Measurements from ENCODE around the gene PYCR2.

The PYCR2 gene

GRCh38 chr1:225870911-225871310 lies 53.1 kb downstream of the PYCR2 start:
- TF ChIP-seq, protein P1, sequence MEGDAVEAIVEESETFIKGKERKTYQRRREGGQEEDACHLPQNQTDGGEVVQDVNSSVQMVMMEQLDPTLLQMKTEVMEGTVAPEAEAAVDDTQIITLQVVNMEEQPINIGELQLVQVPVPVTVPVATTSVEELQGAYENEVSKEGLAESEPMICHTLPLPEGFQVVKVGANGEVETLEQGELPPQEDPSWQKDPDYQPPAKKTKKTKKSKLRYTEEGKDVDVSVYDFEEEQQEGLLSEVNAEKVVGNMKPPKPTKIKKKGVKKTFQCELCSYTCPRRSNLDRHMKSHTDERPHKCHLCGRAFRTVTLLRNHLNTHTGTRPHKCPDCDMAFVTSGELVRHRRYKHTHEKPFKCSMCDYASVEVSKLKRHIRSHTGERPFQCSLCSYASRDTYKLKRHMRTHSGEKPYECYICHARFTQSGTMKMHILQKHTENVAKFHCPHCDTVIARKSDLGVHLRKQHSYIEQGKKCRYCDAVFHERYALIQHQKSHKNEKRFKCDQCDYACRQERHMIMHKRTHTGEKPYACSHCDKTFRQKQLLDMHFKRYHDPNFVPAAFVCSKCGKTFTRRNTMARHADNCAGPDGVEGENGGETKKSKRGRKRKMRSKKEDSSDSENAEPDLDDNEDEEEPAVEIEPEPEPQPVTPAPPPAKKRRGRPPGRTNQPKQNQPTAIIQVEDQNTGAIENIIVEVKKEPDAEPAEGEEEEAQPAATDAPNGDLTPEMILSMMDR (IDR thresholded peaks at IDR 0.05; ENCODE audit: insufficient read depth, missing control alignments): no peak
- FAIRE-seq (peak; percentile 83), DNase-seq (ENCODE audit: insufficient read length, low spot score) (no peak)
